ENCODE data around the gene MED25.

MED25 gene

GRCh38 chr19:49772850-49773432, 45.1 kb upstream of the MED25 start:
- Histone ChIP-seq H2AFZ (ENCODE audit: low read depth, low read length, severe bottlenecking) (no peak overlapping the region), H4K20me1 (ENCODE audit: low read depth, low read length) (no peaks in the 10 kb centered on the region)

GRCh38 chr19:49773663-49774350, 44.3 kb upstream of the MED25 start:
- no peaks in the 10 kb centered on the region for H3K9me3 ChIP-seq (ENCODE audit: insufficient read depth, low read length)
- no peak overlapping the region for H3K4me2 ChIP-seq (ENCODE audit: low read depth, low read length, poor library complexity, severe bottlenecking)
- no peaks in the 10 kb centered on the region for H3K36me3 ChIP-seq (ENCODE audit: low read length)
- H3K9ac ChIP-seq (ENCODE audit: low read length): no peak overlapping the region
- H3F3A ChIP-seq (ENCODE audit: insufficient read depth): no peaks in the 10 kb centered on the region
- H4K20me1 ChIP-seq (ENCODE audit: low read depth, low read length): no peaks in the 10 kb centered on the region
- no peak overlapping the region for H3K27ac ChIP-seq (ENCODE audit: low read depth, low read length)
- no peaks in the 10 kb centered on the region for H3K9me2 ChIP-seq (replicated peaks; ENCODE audit: insufficient read depth, low read length)
- peaks cover 40% of the 10 kb centered on the region for H3K79me2 ChIP-seq (ENCODE audit: insufficient read depth, low read length)
- H3K4me3 ChIP-seq (ENCODE audit: insufficient read depth, low read length, poor library complexity, severe bottlenecking): no peak overlapping the region
- no peak overlapping the region for H2AFZ ChIP-seq (ENCODE audit: low read depth, low read length, severe bottlenecking)
- no peak for TF ChIP-seq EZH2phosphoT487 (conservative IDR thresholded peaks at IDR 0.05; ENCODE audit: low read length)
- TF ChIP-seq CTCF (IDR thresholded peaks at IDR 0.05; ENCODE audit: insufficient read depth, low read length, poor library complexity, severe bottlenecking): no peak
- H3K27me3 ChIP-seq (ENCODE audit: low read length): no peaks in the 10 kb centered on the region

More at GRCh38 chr19:49772850-49773432, 45.1 kb upstream of the MED25 start:
- H3K4me3 ChIP-seq (ENCODE audit: insufficient read depth, low read length, poor library complexity, severe bottlenecking): no peak overlapping the region
- H3K27ac ChIP-seq (ENCODE audit: low read depth, low read length): no peak overlapping the region
- TF ChIP-seq CTCF (IDR thresholded peaks at IDR 0.05; ENCODE audit: insufficient read depth, low read length, poor library complexity, severe bottlenecking) (no peak), EZH2phosphoT487 (conservative IDR thresholded peaks at IDR 0.05; ENCODE audit: low read length) (no peak)
- H3K9me2 ChIP-seq (replicated peaks; ENCODE audit: insufficient read depth, low read length): no peaks in the 10 kb centered on the region
- H3K9me3 ChIP-seq (ENCODE audit: insufficient read depth, low read length): no peaks in the 10 kb centered on the region
- no peak overlapping the region for H3K9ac ChIP-seq (ENCODE audit: low read length)
- no peaks in the 10 kb centered on the region for H3K36me3 ChIP-seq (ENCODE audit: low read length)
- no peaks in the 10 kb centered on the region for H3F3A ChIP-seq (ENCODE audit: insufficient read depth)
- H3K4me2 ChIP-seq (ENCODE audit: low read depth, low read length, poor library complexity, severe bottlenecking): no peak overlapping the region
- H3K79me2 ChIP-seq (ENCODE audit: insufficient read depth, low read length): peaks cover 48% of the 10 kb centered on the region
- no peaks in the 10 kb centered on the region for H3K27me3 ChIP-seq (ENCODE audit: low read length)

- Histone ChIP-seq H4K20me1 (ENCODE audit: low read depth, low read length) (no peaks in the 10 kb centered on the region), H3F3A (ENCODE audit: insufficient read depth) (0 out of 2 replicates have a peak, but pooled peaks cover 4% of the 10 kb centered on the region)
These were observed 43.1 kb upstream of the MED25 start for GRCh38 chr19:49774969-49775368.

More at GRCh38 chr19:49774969-49775368, 43.1 kb upstream of the MED25 start:
- H3K4me3 ChIP-seq (ENCODE audit: insufficient read depth, low read length, poor library complexity, severe bottlenecking): no peak overlapping the region
- H3K27ac ChIP-seq (ENCODE audit: low read depth, low read length): no peak overlapping the region
- no peaks in the 10 kb centered on the region for H3K36me3 ChIP-seq (ENCODE audit: low read length)
- no peak overlapping the region for H3K9ac ChIP-seq (ENCODE audit: low read length)
- no peak overlapping the region for H3K4me2 ChIP-seq (ENCODE audit: low read depth, low read length, poor library complexity, severe bottlenecking)
- H3K9me2 ChIP-seq (replicated peaks; ENCODE audit: insufficient read depth, low read length): no peaks in the 10 kb centered on the region
- no peaks in the 10 kb centered on the region for H3K9me3 ChIP-seq (ENCODE audit: insufficient read depth, low read length)
- peaks cover 29% of the 10 kb centered on the region for H3K79me2 ChIP-seq (ENCODE audit: insufficient read depth, low read length)
- H2AFZ ChIP-seq (ENCODE audit: low read depth, low read length, severe bottlenecking): no peak overlapping the region
- H3K27me3 ChIP-seq (ENCODE audit: low read length): no peaks in the 10 kb centered on the region
- TF ChIP-seq CTCF (IDR thresholded peaks at IDR 0.05; ENCODE audit: insufficient read depth, low read length, poor library complexity, severe bottlenecking) (no peak), EZH2phosphoT487 (conservative IDR thresholded peaks at IDR 0.05; ENCODE audit: low read length) (no peak)
